Measurements from ENCODE around the gene KIAA1671.

Gene KIAA1671

DNA sequence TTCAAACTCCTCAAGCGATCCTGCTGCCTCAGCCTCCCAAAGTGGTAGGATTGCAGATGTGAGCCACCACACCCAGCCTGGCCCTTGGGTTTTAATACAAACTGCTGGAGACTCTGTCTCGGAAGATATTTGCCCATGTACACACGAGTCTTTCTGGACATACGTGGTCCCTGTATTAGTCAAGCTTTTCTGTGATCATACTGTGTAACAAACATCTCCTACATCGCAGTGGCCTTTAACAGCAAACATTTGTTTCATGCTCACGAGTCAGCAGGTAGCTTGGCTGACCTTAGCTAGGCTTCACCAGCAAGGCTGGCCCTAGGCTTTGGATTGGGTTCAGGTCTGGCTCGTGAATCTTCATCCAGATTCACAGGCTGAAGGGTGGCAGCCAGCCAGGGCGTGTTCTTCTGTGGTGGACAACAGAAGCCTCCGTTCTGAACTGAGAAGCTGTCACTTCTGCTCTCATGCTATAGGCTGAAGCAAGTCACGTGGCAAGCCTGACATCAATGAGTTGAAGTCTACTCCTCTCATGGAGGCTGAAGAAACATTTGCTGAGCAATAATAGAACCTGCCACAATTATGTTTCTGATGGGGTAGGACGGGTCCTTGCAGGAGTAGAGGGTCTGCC lies 8.8 kb downstream of the KIAA1671 start:
- TF ChIP-seq, protein P1, sequence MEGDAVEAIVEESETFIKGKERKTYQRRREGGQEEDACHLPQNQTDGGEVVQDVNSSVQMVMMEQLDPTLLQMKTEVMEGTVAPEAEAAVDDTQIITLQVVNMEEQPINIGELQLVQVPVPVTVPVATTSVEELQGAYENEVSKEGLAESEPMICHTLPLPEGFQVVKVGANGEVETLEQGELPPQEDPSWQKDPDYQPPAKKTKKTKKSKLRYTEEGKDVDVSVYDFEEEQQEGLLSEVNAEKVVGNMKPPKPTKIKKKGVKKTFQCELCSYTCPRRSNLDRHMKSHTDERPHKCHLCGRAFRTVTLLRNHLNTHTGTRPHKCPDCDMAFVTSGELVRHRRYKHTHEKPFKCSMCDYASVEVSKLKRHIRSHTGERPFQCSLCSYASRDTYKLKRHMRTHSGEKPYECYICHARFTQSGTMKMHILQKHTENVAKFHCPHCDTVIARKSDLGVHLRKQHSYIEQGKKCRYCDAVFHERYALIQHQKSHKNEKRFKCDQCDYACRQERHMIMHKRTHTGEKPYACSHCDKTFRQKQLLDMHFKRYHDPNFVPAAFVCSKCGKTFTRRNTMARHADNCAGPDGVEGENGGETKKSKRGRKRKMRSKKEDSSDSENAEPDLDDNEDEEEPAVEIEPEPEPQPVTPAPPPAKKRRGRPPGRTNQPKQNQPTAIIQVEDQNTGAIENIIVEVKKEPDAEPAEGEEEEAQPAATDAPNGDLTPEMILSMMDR (IDR thresholded peaks at IDR 0.05; ENCODE audit: low read depth, low read length) = no peak
- no peak overlapping the region for H3K4me3 ChIP-seq (replicated peaks in 1 of 2; ENCODE audit: low read depth in 2 of 2, low read length in 2 of 2)
- DNase-seq (ENCODE audit: low read depth in 2 of 2) = no peak

DNA sequence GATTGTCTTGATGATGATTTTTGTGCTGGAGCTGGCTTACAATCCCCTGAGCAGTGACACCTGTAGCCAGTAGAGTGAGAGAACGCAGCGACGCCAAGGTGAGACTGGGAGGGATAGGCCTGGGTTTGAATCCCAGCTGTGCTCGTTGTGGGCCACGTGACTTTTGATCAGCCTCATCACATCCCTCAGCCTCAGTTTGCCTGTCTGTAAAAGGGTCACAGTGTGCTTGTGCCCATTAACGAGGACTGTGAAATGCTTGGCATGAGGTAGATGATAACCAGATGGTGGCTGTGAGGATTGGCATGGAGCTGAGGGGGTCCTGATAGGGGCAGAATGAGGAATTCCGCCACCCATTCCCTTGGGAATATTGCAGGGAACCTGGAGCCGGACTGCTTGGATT lies 9.6 kb downstream of the KIAA1671 start:
- TF ChIP-seq, protein P1 (IDR thresholded peaks at IDR 0.05; ENCODE audit: low read depth, low read length) = no peak
- H3K4me3 ChIP-seq (replicated peaks in 1 of 2; ENCODE audit: low read depth in 2 of 2, low read length in 2 of 2) = no peak overlapping the region
- DNase-seq (ENCODE audit: low read depth in 2 of 2) = no peak

DNA sequence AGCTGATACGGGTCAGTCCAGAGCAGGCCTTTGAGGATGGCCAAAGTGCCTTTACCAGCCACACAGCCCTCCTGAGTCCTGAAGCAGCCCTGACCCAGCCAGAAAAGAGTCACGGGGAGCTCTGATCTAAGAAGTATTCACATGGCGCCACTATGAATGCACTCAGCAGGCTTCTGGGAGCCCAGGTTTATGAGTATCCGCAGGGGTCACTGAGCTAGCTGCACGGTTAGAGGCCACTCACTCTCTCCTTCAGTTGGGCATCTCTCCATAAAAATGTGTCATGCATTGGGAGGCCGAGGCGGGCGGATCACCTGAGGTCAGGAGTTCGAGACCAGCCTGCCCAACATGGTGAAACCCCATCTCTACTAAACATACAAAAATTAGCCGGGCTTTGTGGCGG lies 10.3 kb downstream of the KIAA1671 start:
- no peak overlapping the region for H3K4me3 ChIP-seq (replicated peaks in 1 of 2; ENCODE audit: low read depth in 2 of 2, low read length in 2 of 2)
- TF ChIP-seq, protein P1 (IDR thresholded peaks at IDR 0.05; ENCODE audit: low read depth, low read length) = no peak
- DNase-seq (ENCODE audit: low read depth in 2 of 2) = no peak

DNA sequence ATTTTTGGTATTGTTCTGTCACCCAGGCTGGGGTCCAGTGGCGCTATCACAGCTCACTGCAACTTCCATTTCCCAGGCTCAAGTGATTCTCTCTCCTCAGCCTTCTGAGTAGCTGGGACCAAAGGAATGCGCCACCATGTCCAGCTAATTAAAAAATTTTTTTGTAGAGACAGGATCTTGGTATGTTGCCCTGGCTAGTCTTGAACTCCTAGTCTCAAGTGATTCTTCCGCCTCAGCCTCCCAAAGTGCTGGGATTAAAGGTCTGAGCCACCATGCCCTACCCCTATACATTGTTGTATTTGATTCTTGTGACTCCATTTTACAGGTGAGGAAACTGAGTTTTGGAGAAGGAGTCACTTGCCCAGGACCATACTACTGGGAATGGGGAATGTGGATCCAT lies 11.9 kb downstream of the KIAA1671 start:
- H3K4me3 ChIP-seq (replicated peaks in 1 of 2; ENCODE audit: low read depth in 2 of 2, low read length in 2 of 2) = no peak overlapping the region
- no peak for DNase-seq (ENCODE audit: low read depth in 2 of 2)
- TF ChIP-seq, protein P1 (IDR thresholded peaks at IDR 0.05; ENCODE audit: low read depth, low read length) = no peak

DNA sequence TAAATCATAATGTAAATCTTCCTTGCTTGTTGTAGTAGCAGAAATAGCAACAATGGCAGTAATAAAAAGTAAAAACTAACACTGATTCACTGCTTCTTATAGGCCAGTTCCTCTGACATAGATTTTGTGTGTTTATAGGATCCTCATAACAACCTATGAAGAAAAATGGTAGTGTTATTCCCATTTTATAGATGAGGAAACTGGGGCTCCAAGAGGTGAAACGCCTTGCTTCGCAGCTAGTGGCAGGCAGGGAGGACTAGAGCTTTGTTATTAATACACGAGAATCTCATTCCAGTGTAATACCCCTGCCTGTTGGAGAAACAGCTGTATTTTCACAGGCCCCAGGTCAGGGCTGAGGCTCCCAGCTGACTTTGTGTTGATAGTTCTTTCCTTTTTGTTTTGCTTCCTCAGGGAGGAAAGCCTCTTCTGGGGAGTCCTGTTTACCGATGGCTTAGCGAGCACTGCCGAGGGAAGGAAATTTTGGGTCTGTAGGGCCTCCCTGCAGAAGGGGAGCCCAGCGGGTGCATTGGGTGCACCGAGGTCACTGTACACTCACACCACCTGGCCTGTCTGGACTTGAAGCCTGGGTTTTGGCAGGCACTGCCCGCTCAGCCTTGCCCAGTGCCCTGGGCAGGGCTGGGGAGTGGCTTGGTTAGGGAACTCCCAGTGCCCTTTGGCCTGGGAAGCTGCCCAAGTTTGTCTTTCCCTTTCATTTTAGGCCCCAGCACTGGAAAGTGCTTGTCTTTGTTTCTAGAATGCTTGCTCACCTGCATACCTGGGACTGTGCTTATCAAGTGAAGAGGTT lies 13.5 kb downstream of the KIAA1671 start:
- H3K4me3 ChIP-seq (replicated peaks in 1 of 2; ENCODE audit: low read depth in 2 of 2, low read length in 2 of 2) = no peak overlapping the region
- DNase-seq (ENCODE audit: low read depth in 2 of 2) = no peak
- TF ChIP-seq, protein P1 (IDR thresholded peaks at IDR 0.05; ENCODE audit: low read depth, low read length) = no peak

DNA sequence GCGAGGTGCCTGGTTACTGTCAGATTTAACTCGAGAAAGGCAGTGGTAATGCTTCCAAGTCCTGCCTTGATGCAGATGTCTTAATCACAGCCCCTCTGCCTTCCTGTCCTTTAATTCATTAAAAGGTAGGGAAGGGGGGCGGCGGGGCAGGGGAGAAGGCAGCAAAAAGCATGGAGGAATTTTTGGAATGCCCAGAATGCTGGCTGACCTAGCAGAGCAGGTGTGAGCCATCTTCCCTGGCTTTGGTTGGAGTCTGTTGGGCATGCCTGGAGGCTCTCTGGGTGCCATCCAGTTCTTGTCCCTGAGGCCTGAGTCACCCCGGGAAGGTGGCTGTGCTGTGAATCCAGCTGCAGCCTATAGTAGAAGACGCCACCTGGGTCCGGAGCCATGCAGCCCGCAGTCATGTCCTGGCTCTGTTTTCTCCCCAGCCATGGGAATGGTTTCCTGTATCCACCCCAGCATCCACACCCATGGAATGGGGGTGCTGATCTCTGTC lies 15.6 kb downstream of the KIAA1671 start:
- DNase-seq (ENCODE audit: low read depth in 2 of 2) = peak in 1 of 2 donors; percentile 47
- TF ChIP-seq, protein P1 (IDR thresholded peaks at IDR 0.05; ENCODE audit: low read depth, low read length) = no peak
- no peak overlapping the region for H3K4me3 ChIP-seq (replicated peaks in 1 of 2; ENCODE audit: low read depth in 2 of 2, low read length in 2 of 2)
